ENCODE results near the gene RPS19BP1.

RPS19BP1 gene

DNA sequence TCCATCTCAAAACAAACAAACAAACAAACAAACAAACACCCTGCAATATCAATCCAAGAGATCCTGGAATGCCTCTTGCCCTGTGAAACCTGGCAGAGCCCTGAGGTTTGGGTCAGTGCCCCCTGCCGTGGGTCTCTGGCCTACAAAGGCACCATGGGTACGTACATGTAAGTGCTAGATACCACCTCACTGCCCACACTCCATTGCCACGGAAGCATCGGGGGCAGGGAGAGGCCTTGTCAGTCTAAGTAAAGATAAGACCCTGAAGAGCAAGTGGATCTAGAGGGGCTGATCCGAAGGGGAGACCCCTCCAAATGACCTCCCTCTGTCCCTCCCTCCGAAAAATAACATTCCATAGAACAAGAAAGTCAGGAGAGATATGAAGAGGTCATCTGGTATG lies 32.4 kb downstream of the RPS19BP1 start:
- peaks cover 2% of the 10 kb centered on the region; the same call in 1 of the 2 replicates for H3K4me1 ChIP-seq (ENCODE audit: control insufficient read depth, insufficient read depth, low read length)
- no peaks in the 10 kb centered on the region for H3K9me3 ChIP-seq (ENCODE audit: control insufficient read depth, insufficient read depth, low read length)
- H3K27ac ChIP-seq (ENCODE audit: low read length): no peak overlapping the region
- H3K36me3 ChIP-seq (ENCODE audit: control insufficient read depth, insufficient read depth, low read length): peaks cover 9% of the 10 kb centered on the region
- no peak overlapping the region for H3K4me3 ChIP-seq (ENCODE audit: low read length)
- no peaks in the 10 kb centered on the region; the same call in 1 of the 2 replicates for H3K27me3 ChIP-seq (ENCODE audit: control insufficient read depth, insufficient read depth, low read length)
- DNase-seq (ENCODE audit: low read depth, low spot score): no peak
- WGBS (ENCODE audit: insufficient coverage, insufficient read length): no CpG with 5 or more reads among the region's 6 CpGs

DNA sequence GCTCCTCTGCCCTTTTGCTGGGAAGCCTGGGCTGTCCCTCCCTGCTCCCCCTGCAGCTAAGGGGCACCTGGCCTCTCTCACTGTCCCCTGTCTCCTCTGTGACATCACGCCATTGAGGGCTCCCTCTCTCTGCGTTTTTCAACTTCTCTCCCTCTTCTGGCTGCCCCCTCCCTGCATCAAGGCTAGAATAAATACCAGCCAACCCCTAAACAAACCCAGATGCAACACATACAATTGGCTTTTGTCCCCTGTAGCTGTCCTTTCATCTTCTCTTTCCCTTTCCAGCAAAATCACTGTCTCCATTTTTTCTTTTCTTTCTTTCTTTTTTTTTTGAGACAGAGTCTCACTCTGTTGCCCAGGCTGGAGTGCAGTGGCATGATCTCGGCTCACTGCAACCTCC lies 33.7 kb downstream of the RPS19BP1 start:
- Histone ChIP-seq H3K9me3 (ENCODE audit: control insufficient read depth, insufficient read depth, low read length) (no peaks in the 10 kb centered on the region), H3K36me3 (ENCODE audit: control insufficient read depth, insufficient read depth, low read length) (no peaks in the 10 kb centered on the region), H3K27ac (ENCODE audit: low read length) (no peak overlapping the region), H3K27me3 (ENCODE audit: control insufficient read depth, insufficient read depth, low read length) (no peaks in the 10 kb centered on the region; the same call in 1 of the 2 replicates), H3K4me1 (ENCODE audit: control insufficient read depth, insufficient read depth, low read length) (peaks cover 2% of the 10 kb centered on the region; the same call in 1 of the 2 replicates), H3K4me3 (ENCODE audit: low read length) (no peak overlapping the region)
- no CpG with 5 or more reads among the region's 3 CpGs for WGBS (ENCODE audit: insufficient coverage, insufficient read length)
- DNase-seq (ENCODE audit: low read depth, low spot score): no peak

DNA sequence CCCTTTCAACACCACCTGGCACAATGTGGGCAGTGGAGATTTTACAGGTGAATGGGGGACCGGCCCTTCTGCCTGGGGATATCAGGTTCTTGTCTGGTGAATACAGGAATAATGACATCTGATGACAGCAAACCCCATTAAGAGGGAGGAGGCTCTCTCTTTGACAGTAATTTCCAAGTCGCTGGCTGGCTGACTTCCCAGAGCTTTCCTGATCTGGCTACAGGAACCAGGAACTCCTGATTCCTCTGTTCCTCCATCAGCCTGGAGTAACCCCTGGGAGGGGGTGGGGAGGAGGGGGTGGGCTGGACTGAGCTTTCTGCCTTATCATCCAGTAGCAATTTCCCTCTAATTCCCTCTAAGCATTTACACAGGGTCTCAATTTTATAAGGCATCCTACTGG lies 34.2 kb downstream of the RPS19BP1 start:
- Histone ChIP-seq H3K9me3 (ENCODE audit: control insufficient read depth, insufficient read depth, low read length) (no peaks in the 10 kb centered on the region), H3K27me3 (ENCODE audit: control insufficient read depth, insufficient read depth, low read length) (no peaks in the 10 kb centered on the region; the same call in 1 of the 2 replicates), H3K4me3 (ENCODE audit: low read length) (no peak overlapping the region), H3K27ac (ENCODE audit: low read length) (no peak overlapping the region), H3K4me1 (ENCODE audit: control insufficient read depth, insufficient read depth, low read length) (peaks cover 2% of the 10 kb centered on the region; the same call in 1 of the 2 replicates), H3K36me3 (ENCODE audit: control insufficient read depth, insufficient read depth, low read length) (no peaks in the 10 kb centered on the region)
- no peak for DNase-seq (ENCODE audit: low read depth, low spot score)
- no CpG with 5 or more reads among the region's 2 CpGs for WGBS (ENCODE audit: insufficient coverage, insufficient read length)

DNA sequence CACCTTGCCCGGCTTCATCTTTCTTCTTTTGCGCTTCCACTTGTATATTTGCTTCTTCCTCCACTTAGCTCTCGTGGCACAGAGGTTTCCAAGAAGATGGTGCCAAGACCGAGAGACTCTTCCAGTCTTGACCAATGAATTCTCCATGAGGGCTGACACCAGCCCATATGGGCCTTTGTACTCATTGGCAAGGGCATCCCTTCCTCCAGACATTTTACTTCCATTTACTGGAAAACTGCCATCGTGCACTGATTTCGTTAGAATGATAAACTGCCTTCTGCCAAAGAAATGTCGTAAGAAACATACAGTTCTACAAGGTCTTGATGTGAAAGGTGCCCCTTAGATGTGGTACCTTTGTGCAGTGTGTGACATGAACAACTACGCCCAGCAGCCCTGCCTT lies 35.1 kb downstream of the RPS19BP1 start:
- no peaks in the 10 kb centered on the region for H3K4me1 ChIP-seq (ENCODE audit: control insufficient read depth, insufficient read depth, low read length)
- no peaks in the 10 kb centered on the region for H3K36me3 ChIP-seq (ENCODE audit: control insufficient read depth, insufficient read depth, low read length)
- no peak overlapping the region for H3K27ac ChIP-seq (ENCODE audit: low read length)
- no CpG with 5 or more reads among the region's 8 CpGs for WGBS (ENCODE audit: insufficient coverage, insufficient read length)
- DNase-seq (ENCODE audit: low read depth, low spot score): no peak
- H3K4me3 ChIP-seq (ENCODE audit: low read length): no peak overlapping the region
- H3K27me3 ChIP-seq (ENCODE audit: control insufficient read depth, insufficient read depth, low read length): no peaks in the 10 kb centered on the region; the same call in 1 of the 2 replicates
- H3K9me3 ChIP-seq (ENCODE audit: control insufficient read depth, insufficient read depth, low read length): no peaks in the 10 kb centered on the region

DNA sequence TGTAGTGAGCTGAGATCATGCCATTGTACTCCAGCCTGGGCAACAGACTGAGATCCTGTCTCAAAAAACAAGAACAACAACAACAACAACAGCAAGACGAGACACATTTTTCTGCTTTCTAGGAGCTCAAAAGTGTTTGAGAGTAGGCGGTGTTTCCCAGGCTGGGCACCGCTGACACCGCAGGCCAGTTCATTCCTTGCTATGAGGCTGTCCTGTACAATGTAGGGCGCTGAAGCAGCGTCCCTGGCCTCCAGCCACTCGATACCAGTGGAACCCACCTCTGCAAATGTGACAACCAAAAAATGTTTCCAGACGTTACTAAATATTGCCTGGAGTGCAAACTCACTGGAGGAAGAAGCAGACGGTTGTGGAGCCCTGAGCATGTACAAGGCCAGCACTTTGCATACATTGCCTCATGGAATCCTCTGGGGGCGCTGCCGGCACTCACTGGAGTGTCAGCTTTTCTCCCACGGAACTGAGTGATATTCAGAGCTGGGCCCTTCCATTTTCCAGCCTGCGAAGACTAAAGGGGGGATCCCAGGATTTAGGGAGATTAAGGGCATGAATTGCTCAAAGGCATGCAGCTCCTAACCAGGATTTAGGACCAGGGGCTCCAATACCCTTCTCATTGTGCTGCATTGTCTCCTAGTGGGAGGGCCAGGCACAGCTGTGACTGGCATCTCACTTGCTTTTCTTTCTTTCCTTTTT lies 36.3 kb downstream of the RPS19BP1 start:
- Histone ChIP-seq H3K4me3 (ENCODE audit: low read length) (no peak overlapping the region), H3K27ac (ENCODE audit: low read length) (no peak overlapping the region), H3K4me1 (ENCODE audit: control insufficient read depth, insufficient read depth, low read length) (no peaks in the 10 kb centered on the region), H3K27me3 (ENCODE audit: control insufficient read depth, insufficient read depth, low read length) (no peaks in the 10 kb centered on the region; the same call in 1 of the 2 replicates), H3K36me3 (ENCODE audit: control insufficient read depth, insufficient read depth, low read length) (no peaks in the 10 kb centered on the region), H3K9me3 (ENCODE audit: control insufficient read depth, insufficient read depth, low read length) (no peaks in the 10 kb centered on the region)
- no CpG with 5 or more reads among the region's 13 CpGs for WGBS (ENCODE audit: insufficient coverage, insufficient read length)
- no peak for DNase-seq (ENCODE audit: low read depth, low spot score)

DNA sequence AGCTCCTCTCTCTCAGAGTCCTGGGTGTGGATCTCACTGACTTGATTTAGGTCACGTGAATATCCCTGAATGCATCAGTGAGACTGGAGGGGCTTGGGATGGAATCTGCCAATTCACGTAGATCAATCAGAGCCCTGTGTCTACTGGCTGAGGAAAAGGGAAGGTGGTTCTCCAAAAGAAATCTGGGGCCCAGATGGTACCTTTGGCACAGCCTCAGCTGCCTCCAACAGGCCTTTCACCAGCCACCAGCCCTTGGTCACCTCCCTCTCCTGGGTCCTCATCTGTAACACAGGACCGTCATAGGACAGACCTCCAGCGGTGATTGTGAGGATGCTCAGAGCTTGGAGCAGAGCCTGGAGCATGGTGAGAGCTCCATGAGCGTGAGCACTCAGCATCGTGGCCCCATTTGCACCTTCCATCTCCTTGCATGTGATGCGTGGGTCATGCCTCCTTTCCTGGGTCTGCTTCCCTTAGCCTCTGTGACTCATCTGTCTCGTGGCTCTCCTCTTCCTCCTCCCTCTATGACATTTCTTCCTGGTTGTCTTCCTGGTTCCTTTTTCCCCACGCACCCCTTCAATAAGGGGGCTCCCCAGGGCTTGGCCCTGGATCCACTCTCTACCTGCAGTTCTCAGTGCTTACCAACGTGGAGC lies 38.0 kb downstream of the RPS19BP1 start:
- Histone ChIP-seq H3K27me3 (ENCODE audit: control insufficient read depth, insufficient read depth, low read length) (no peaks in the 10 kb centered on the region), H3K4me3 (ENCODE audit: low read length) (no peak overlapping the region), H3K4me1 (ENCODE audit: control insufficient read depth, insufficient read depth, low read length) (no peaks in the 10 kb centered on the region), H3K27ac (ENCODE audit: low read length) (no peak overlapping the region), H3K36me3 (ENCODE audit: control insufficient read depth, insufficient read depth, low read length) (no peaks in the 10 kb centered on the region), H3K9me3 (ENCODE audit: control insufficient read depth, insufficient read depth, low read length) (no peaks in the 10 kb centered on the region)
- no peak for DNase-seq (ENCODE audit: low read depth, low spot score)
- no CpG with 5 or more reads among the region's 10 CpGs for WGBS (ENCODE audit: insufficient coverage, insufficient read length)

DNA sequence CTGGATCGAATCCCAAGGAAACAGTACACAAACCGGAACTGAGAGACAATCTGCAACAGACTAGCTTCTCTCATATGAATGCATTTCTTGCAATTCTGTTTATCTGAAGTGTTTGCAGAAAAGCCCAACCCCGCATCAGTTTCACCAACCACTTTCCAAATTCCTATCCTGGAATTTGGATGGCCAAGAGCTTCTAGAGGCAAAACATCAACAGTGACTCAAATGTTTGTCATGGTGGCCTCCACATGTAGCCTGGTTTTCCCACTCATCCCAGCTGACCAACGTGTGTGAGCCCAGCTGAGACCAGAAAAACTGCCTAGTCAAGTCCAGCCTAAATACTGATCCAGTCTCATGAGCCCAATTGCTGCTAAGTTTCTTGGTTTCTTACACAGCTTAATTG lies 38.8 kb downstream of the RPS19BP1 start:
- no CpG with 5 or more reads among the region's 4 CpGs for WGBS (ENCODE audit: insufficient coverage, insufficient read length)

DNA sequence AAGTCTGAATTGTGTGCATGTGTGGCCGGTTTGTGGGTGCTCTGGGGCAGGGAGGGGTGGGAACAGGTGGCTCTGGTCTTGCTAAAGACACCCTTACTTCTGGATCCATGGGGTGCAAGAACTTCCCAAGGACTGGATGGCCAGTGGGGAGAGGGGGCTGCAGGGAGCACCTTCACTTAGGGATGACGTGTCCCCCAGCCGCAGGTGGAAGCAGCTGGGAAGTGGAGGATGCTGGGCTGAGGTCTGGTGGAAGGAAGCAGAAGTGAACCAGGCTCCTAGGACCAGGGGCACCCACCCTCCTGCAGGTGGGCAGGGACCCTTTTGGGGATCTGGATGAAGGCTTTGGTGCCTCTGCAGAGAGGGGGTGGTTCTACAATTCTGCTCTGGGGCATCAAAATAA lies 40.4 kb downstream of the RPS19BP1 start:
- H3K27me3 ChIP-seq (ENCODE audit: control insufficient read depth, insufficient read depth, low read length): no peaks in the 10 kb centered on the region
- no peak overlapping the region for H3K4me3 ChIP-seq (ENCODE audit: low read length)
- H3K27ac ChIP-seq (ENCODE audit: low read length): no peak overlapping the region
- no peak for DNase-seq (ENCODE audit: low read depth, low spot score)
- H3K36me3 ChIP-seq (ENCODE audit: control insufficient read depth, insufficient read depth, low read length): no peaks in the 10 kb centered on the region
- no peaks in the 10 kb centered on the region for H3K9me3 ChIP-seq (ENCODE audit: control insufficient read depth, insufficient read depth, low read length)
- WGBS (ENCODE audit: insufficient coverage, insufficient read length): no CpG with 5 or more reads among the region's 3 CpGs
- no peaks in the 10 kb centered on the region for H3K4me1 ChIP-seq (ENCODE audit: control insufficient read depth, insufficient read depth, low read length)

More for the DNA sequence above, 38.8 kb downstream of the RPS19BP1 start:
- H3K36me3 ChIP-seq (ENCODE audit: control insufficient read depth, insufficient read depth, low read length): no peaks in the 10 kb centered on the region
- DNase-seq (ENCODE audit: low read depth, low spot score): no peak
- H3K27me3 ChIP-seq (ENCODE audit: control insufficient read depth, insufficient read depth, low read length): no peaks in the 10 kb centered on the region
- no peaks in the 10 kb centered on the region for H3K4me1 ChIP-seq (ENCODE audit: control insufficient read depth, insufficient read depth, low read length)
- no peak overlapping the region for H3K4me3 ChIP-seq (ENCODE audit: low read length)
- H3K9me3 ChIP-seq (ENCODE audit: control insufficient read depth, insufficient read depth, low read length): no peaks in the 10 kb centered on the region
- no peak overlapping the region for H3K27ac ChIP-seq (ENCODE audit: low read length)

DNA sequence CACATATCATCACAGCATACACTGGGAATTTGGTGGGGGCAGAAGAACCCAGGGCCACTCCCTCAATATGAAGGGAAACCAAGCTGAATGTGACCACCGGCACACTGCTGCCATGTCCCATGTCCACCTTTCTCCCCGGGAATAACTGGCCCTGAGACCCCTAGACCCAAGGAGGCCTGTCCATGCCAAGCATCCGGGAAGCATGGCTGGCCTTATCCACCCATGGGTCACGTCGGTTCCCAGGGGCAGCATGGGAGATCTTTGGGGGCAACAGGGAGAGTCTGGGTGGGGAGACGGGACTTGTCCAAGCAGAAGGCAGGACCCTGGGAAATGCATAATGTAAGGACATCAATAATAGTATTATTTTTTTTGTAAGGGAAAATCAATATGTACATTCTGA lies 40.9 kb downstream of the RPS19BP1 start:
- no peak for DNase-seq (ENCODE audit: low read depth, low spot score)
- no CpG with 5 or more reads among the region's 6 CpGs for WGBS (ENCODE audit: insufficient coverage, insufficient read length)

DNA sequence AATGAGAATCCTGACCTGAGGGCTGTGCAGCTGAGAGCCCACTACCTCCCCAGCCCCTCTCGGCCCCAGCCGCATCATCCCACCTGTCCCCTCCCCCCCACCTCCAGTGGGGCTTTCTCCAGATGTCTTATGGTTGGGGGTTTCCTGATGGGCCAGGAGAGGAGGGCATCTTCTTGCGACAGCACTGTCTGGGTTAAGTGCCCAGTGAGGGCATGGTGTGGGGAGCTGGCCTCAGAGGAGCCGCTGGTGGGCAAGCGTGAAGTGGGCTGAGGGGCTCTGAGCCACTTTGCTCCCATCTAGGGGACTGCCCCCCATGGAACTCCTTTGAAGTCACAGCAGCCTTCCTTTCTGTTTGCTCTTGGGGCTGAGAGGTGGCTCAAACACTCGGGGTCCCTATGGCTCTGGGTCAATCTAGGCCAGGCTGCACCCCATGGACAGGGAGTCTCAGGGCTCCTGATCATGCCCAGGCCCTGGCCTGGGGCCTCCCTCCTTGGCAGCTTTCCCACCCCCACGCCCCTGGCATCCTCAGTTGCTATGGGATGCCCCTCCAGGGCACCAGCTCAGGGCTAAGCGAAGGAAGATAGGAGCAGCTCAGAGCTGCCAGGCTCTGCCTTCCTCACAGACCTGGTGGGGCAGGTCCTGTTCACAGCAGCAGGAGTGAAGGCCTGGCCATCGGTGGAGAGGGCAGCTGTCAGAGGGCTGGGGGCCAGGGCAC lies 41.4 kb downstream of the RPS19BP1 start:
- DNase-seq (ENCODE audit: low read depth, low spot score): no peak
- Histone ChIP-seq H3K27ac (ENCODE audit: low read length) (no peak overlapping the region), H3K27me3 (ENCODE audit: control insufficient read depth, insufficient read depth, low read length) (no peaks in the 10 kb centered on the region), H3K4me1 (ENCODE audit: control insufficient read depth, insufficient read depth, low read length) (no peaks in the 10 kb centered on the region), H3K36me3 (ENCODE audit: control insufficient read depth, insufficient read depth, low read length) (no peaks in the 10 kb centered on the region), H3K9me3 (ENCODE audit: control insufficient read depth, insufficient read depth, low read length) (no peaks in the 10 kb centered on the region), H3K4me3 (ENCODE audit: low read length) (no peak overlapping the region)
- no CpG with 5 or more reads among the region's 9 CpGs for WGBS (ENCODE audit: insufficient coverage, insufficient read length)

More for the DNA sequence above, 40.9 kb downstream of the RPS19BP1 start:
- H3K4me3 ChIP-seq (ENCODE audit: low read length): no peak overlapping the region
- H3K27me3 ChIP-seq (ENCODE audit: control insufficient read depth, insufficient read depth, low read length): no peaks in the 10 kb centered on the region
- H3K4me1 ChIP-seq (ENCODE audit: control insufficient read depth, insufficient read depth, low read length): no peaks in the 10 kb centered on the region
- H3K27ac ChIP-seq (ENCODE audit: low read length): no peak overlapping the region
- no peaks in the 10 kb centered on the region for H3K36me3 ChIP-seq (ENCODE audit: control insufficient read depth, insufficient read depth, low read length)
- no peaks in the 10 kb centered on the region for H3K9me3 ChIP-seq (ENCODE audit: control insufficient read depth, insufficient read depth, low read length)
